ENCODE results near the gene RDH12.

GRCh38 chr14:67763158-67763822 lies 61.6 kb downstream of the RDH12 start:
- TF ChIP-seq CTCF (IDR thresholded peaks at IDR 0.05) (no peak), EZH2 (IDR thresholded peaks at IDR 0.05) (no peak)

Data from neural progenitor cell (in vitro differentiated cells).